Panc1 (cell line): ENCODE data around the gene U2SURP.

Source experiments
- POLR2AphosphoS5 ChIP-seq: IDR thresholded peaks from 2 replicates; pipeline ENCODE4 v1.6.1; 2012; ENCODE audit warnings: mild to moderate bottlenecking, low read depth, low read length, moderate library complexity
- TF ChIP-seq, protein P1 (sequence below): fragments of 450-650 bp; IDR thresholded peaks from 2 replicates; pipeline ENCODE4 v1.5.1; 2017; ENCODE audit warnings: mild to moderate bottlenecking
- TF ChIP-seq, protein P2 (sequence below), 2 experiments: IDR thresholded peaks; 2 replicates each; pipeline ENCODE4 v1.6.1; 2011 to 2012; ENCODE audit warnings: low read depth in 2 of 2, control low read depth in 1 of 2, low read length in 1 of 2, mild to moderate bottlenecking in 1 of 2, moderate library complexity in 1 of 2; ENCODE audit not compliant: insufficient read depth in 1 of 2

DNA sequence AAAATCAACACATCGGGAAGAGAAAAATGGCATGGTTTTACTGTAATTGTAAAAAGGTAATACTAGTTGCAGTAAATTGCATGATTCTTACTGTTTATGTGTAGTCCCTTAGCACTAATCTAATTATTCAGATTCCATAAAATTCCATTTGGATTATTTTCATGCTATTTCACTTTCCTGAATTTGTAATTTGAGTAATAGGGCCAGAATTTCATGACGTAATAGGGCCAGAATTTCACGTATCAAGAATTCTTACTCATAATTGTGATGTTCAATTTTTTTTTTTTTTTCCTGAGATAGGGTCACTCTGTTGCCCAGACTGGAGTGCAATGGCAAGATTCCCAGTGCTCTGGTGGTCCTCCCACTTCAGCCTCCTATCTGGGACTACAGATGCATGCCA is 2.9 kb upstream of the U2SURP start:
- TF ChIP-seq, protein P1, sequence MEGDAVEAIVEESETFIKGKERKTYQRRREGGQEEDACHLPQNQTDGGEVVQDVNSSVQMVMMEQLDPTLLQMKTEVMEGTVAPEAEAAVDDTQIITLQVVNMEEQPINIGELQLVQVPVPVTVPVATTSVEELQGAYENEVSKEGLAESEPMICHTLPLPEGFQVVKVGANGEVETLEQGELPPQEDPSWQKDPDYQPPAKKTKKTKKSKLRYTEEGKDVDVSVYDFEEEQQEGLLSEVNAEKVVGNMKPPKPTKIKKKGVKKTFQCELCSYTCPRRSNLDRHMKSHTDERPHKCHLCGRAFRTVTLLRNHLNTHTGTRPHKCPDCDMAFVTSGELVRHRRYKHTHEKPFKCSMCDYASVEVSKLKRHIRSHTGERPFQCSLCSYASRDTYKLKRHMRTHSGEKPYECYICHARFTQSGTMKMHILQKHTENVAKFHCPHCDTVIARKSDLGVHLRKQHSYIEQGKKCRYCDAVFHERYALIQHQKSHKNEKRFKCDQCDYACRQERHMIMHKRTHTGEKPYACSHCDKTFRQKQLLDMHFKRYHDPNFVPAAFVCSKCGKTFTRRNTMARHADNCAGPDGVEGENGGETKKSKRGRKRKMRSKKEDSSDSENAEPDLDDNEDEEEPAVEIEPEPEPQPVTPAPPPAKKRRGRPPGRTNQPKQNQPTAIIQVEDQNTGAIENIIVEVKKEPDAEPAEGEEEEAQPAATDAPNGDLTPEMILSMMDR = no peak
- TF ChIP-seq, protein P2, sequence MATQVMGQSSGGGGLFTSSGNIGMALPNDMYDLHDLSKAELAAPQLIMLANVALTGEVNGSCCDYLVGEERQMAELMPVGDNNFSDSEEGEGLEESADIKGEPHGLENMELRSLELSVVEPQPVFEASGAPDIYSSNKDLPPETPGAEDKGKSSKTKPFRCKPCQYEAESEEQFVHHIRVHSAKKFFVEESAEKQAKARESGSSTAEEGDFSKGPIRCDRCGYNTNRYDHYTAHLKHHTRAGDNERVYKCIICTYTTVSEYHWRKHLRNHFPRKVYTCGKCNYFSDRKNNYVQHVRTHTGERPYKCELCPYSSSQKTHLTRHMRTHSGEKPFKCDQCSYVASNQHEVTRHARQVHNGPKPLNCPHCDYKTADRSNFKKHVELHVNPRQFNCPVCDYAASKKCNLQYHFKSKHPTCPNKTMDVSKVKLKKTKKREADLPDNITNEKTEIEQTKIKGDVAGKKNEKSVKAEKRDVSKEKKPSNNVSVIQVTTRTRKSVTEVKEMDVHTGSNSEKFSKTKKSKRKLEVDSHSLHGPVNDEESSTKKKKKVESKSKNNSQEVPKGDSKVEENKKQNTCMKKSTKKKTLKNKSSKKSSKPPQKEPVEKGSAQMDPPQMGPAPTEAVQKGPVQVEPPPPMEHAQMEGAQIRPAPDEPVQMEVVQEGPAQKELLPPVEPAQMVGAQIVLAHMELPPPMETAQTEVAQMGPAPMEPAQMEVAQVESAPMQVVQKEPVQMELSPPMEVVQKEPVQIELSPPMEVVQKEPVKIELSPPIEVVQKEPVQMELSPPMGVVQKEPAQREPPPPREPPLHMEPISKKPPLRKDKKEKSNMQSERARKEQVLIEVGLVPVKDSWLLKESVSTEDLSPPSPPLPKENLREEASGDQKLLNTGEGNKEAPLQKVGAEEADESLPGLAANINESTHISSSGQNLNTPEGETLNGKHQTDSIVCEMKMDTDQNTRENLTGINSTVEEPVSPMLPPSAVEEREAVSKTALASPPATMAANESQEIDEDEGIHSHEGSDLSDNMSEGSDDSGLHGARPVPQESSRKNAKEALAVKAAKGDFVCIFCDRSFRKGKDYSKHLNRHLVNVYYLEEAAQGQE (IDR thresholded peaks at IDR 0.05; ENCODE audit: insufficient read depth in 1 of 2, low read depth in 2 of 2, low read length in 1 of 2) = no peak
- TF ChIP-seq POLR2AphosphoS5 = no peak
